OCI-LY1 (cell line): ENCODE measurements around the gene CWF19L2.

ENCODE experiments used
- CTCF ChIP-seq: fragments of 200-600 bp; sonication (generic), shearing (Covaris generic); IDR thresholded peaks from 2 replicates; pipeline ENCODE4 v1.5.1; 2017; ENCODE audit warnings: mild to moderate bottlenecking, antibody characterized with exemption, low read length, moderate library complexity, mixed read lengths
- EZH2 ChIP-seq: fragments of 200-600 bp; sonication (generic), shearing (Covaris generic); IDR thresholded peaks from 2 replicates; pipeline ENCODE4 v1.8.0; 2017; ENCODE audit warnings: borderline replicate concordance, mixed run types, mild to moderate bottlenecking, antibody characterized with exemption, low read length, moderate library complexity, mixed read lengths

- no peak for TF ChIP-seq CTCF
- no peak for TF ChIP-seq EZH2
Observed at GRCh38 chr11:107282195-107282594, 175.4 kb downstream of the CWF19L2 start.
